K562 (cell line): ENCODE measurements around the gene TNFSF13. TPM values are rescaled to one million over a fixed set of nuclear protein-coding genes. Genes with fewer than 3 reads are reported as not detected.

Experiments
- ARID1B ChIP-seq: fragments of 450-650 bp; IDR thresholded peaks from 2 replicates; pipeline ENCODE4 v1.6.1; 2016; ENCODE audit warnings: antibody characterized with exemption, mild to moderate bottlenecking, inconsistent platforms
- BRF2 ChIP-seq: IDR thresholded peaks from 3 replicates; pipeline ENCODE4 v1.6.1; 2011; ENCODE audit warnings: borderline replicate concordance, mild to moderate bottlenecking; ENCODE audit not compliant: insufficient read length, insufficient read depth
- FOXM1 ChIP-seq, 2 experiments: fragments of 450-650 bp in 1 of 2; sonication (generic) in 1 of 2; formaldehyde crosslinking in 1 of 2; IDR thresholded peaks; 2 replicates each; pipeline versions ENCODE4 v1.6.1 to v1.9.0; 2017 to 2022; ENCODE audit warnings: low read depth in 2 of 2, mild to moderate bottlenecking in 2 of 2, missing genetic modification reagents in 1 of 2, moderate library complexity in 1 of 2
- HDAC3 ChIP-seq: fragments of 450-650 bp; IDR thresholded peaks from 2 replicates; pipeline ENCODE4 v1.6.1; 2018; ENCODE audit warnings: borderline replicate concordance, mild to moderate bottlenecking, moderate library complexity; ENCODE audit not compliant: partially characterized antibody
- MTA2 ChIP-seq: fragments of 450-650 bp; IDR thresholded peaks from 2 replicates; pipeline ENCODE4 v1.6.1; 2016; ENCODE audit warnings: low read depth
- NCOA4 ChIP-seq: fragments of 450-650 bp; IDR thresholded peaks from 2 replicates; pipeline ENCODE4 v1.6.1; 2018; ENCODE audit warnings: mild to moderate bottlenecking; ENCODE audit not compliant: partially characterized antibody
- PTTG1 ChIP-seq: fragments of 450-650 bp; IDR thresholded peaks from 2 replicates; pipeline ENCODE4 v1.6.1; 2016; ENCODE audit warnings: low read depth, mild to moderate bottlenecking, missing genetic modification characterization, missing compliant biosample characterization
- SMAD4 ChIP-seq: fragments of 250-450 bp; sonication (Bioruptor Pico); conservative IDR thresholded peaks from 2 replicates; pipeline ENCODE4 v1.8.0; 2021; ENCODE audit warnings: inconsistent platforms, mild to moderate bottlenecking, moderate library complexity
- SMC3 ChIP-seq: conservative IDR thresholded peaks from 2 replicates; pipeline ENCODE4 v1.6.1; 2011; ENCODE audit warnings: low read depth, low read length, improper control_type of control experiment; ENCODE audit not compliant: insufficient read depth
- SRF ChIP-seq, 2 experiments: fragments of 250-450, 450-650 bp in 1 of 2; sonication (Bioruptor Pico) in 1 of 2; sonication (generic) in 1 of 2; formaldehyde crosslinking; IDR thresholded peaks; 2 replicates each; pipeline versions ENCODE4 v1.5.0 to v1.5.1; 2020 to 2022; ENCODE audit warnings: mild to moderate bottlenecking in 1 of 2, missing genetic modification reagents in 1 of 2
- ZNF121 ChIP-seq: sonication (generic); formaldehyde crosslinking; conservative IDR thresholded peaks from 2 replicates; pipeline ENCODE4 v1.8.0; 2022; ENCODE audit warnings: missing genetic modification reagents
- polyA plus RNA-seq, 8 experiments: library from polyadenylated mRNA; depleted of rRNA in 4 of 8; stranded (reverse) in 5 of 8; unstranded in 3 of 8; fragments of >200 nt; fragmentation: Nextera tagmentation in 2 of 8; fragmentation: Illumina TruSeq in 1 of 8; extraction: Ambion mirVana in 2 of 8; extraction: Trizol in 1 of 8; gene quantifications; 2 replicates each; pipeline versions ENCODE4 v1.2.1 to v1.2.3, GENCODE V29; 2011 to 2014; ENCODE audit warnings: inconsistent platforms in 1 of 8, missing spikeins in 1 of 8
- total RNA-seq, 7 experiments: library from RNA; depleted of rRNA in 6 of 7; stranded (reverse); fragments of >200 nt in 6 of 7; fragmentation: Illumina TruSeq in 2 of 7; extraction: Trizol in 2 of 7; gene quantifications; 2 replicates each; pipeline versions ENCODE4 v1.2.1 to v1.2.3, GENCODE V29; 2011 to 2021; ENCODE audit warnings: low replicate concordance in 1 of 7
- TF ChIP-seq, protein P1 (sequence below), 2 experiments: fragments of 450-650 bp in 1 of 2; sonication (generic) in 1 of 2; formaldehyde crosslinking; conservative IDR thresholded peaks; 2 replicates each; pipeline versions ENCODE4 v1.4.0 to v1.8.1; 2020 to 2022; ENCODE audit warnings: mild to moderate bottlenecking in 1 of 2, missing genetic modification reagents in 1 of 2
- TF ChIP-seq, protein P2 (sequence below): fragments of 250-450 bp; sonication (Bioruptor Pico); IDR thresholded peaks from 2 replicates; pipeline ENCODE4 v1.5.0; 2021
- TF ChIP-seq, protein P3 (sequence below): sonication (generic); formaldehyde crosslinking; IDR thresholded peaks from 2 replicates; pipeline ENCODE4 v1.8.1; 2022; ENCODE audit warnings: missing genetic modification reagents
- TF ChIP-seq, protein P4 (sequence below), 2 experiments: fragments of 150-350 bp in 1 of 2; IDR thresholded peaks; 2 replicates each; pipeline ENCODE4 v1.6.1; 2012 to 2016; ENCODE audit warnings: low read depth in 2 of 2, low read length in 2 of 2, mild to moderate bottlenecking in 1 of 2, moderate library complexity in 1 of 2
- TF ChIP-seq, protein P5 (sequence below): fragments of 450-650 bp; IDR thresholded peaks from 2 replicates; pipeline ENCODE4 v1.6.1; 2016; ENCODE audit warnings: missing biosample characterization, missing genetic modification characterization

The TNFSF13 gene
- total and polyA plus RNA-seq, 9 of the 15 experiments (the other 6 are each of a cell fraction or from before 2014, with no cell fraction given) = 0.04 to 0.51 (median 0.19) TPM; not detected in 1

DNA sequence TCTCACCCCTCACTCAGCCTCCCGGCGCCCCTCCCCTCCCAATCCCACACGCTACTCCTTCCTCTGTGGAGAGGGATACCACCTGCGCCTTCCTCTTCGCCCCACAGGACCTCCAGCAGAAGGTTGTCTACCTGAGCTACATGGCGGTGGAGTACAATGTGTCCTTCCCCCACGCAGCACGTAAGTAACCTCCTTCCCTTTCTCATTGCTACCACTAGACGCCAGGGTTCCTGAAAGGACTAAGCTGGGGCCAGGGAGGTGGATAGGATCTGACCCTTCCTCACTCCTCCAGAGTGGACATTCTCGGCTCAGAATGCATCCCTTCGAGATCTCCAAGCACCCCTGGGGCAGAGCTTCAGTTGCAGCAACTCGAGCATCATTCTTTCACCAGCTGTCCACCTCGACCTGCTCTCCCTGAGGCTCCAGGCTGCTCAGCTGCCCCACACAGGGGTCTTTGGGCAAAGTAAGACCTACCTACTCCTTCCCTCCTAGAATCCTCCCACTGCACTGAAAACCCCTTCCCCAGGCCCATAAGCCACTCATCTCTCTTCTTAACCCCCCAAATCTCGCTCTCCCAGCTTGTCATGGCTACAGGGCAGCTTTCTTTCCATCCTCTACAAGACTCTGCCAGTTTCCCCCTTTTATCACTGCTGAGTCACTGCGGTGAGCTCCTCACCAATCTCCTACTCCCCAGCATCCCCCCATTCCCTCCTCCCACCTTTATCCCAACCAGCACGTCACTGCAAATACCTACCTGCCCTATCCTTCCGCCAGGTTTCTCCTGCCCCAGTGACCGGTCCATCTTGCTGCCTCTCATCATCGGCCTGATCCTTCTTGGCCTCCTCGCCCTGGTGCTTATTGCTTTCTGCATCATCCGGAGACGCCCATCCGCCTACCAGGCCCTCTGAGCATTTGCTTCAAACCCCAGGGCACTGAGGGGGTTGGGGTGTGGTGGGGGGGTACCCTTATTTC lies 22.3 kb downstream of the TNFSF13 start (continued):
- TF ChIP-seq BRF2 = no peak
- TF ChIP-seq PTTG1 (tag) = no peak
- TF ChIP-seq FOXM1 (IDR thresholded peaks at IDR 0.05; ENCODE audit: low read depth) = no peak
- TF ChIP-seq FOXM1 (CRISPR knock-in tag; IDR thresholded peaks at IDR 0.05; ENCODE audit: low read depth) = no peak
- TF ChIP-seq MTA2 = no peak
- TF ChIP-seq, protein P1, sequence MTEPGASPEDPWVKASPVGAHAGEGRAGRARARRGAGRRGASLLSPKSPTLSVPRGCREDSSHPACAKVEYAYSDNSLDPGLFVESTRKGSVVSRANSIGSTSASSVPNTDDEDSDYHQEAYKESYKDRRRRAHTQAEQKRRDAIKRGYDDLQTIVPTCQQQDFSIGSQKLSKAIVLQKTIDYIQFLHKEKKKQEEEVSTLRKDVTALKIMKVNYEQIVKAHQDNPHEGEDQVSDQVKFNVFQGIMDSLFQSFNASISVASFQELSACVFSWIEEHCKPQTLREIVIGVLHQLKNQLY (CRISPR knock-in tag; conservative IDR thresholded peaks at IDR 0.05) = no peak
- TF ChIP-seq, protein P2, sequence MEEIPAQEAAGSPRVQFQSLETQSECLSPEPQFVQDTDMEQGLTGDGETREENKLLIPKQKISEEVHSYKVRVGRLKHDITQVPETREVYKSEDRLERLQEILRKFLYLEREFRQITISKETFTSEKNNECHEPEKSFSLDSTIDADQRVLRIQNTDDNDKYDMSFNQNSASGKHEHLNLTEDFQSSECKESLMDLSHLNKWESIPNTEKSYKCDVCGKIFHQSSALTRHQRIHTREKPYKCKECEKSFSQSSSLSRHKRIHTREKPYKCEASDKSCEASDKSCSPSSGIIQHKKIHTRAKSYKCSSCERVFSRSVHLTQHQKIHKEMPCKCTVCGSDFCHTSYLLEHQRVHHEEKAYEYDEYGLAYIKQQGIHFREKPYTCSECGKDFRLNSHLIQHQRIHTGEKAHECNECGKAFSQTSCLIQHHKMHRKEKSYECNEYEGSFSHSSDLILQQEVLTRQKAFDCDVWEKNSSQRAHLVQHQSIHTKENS (CRISPR knock-in tag) = no peak
- TF ChIP-seq, protein P3, sequence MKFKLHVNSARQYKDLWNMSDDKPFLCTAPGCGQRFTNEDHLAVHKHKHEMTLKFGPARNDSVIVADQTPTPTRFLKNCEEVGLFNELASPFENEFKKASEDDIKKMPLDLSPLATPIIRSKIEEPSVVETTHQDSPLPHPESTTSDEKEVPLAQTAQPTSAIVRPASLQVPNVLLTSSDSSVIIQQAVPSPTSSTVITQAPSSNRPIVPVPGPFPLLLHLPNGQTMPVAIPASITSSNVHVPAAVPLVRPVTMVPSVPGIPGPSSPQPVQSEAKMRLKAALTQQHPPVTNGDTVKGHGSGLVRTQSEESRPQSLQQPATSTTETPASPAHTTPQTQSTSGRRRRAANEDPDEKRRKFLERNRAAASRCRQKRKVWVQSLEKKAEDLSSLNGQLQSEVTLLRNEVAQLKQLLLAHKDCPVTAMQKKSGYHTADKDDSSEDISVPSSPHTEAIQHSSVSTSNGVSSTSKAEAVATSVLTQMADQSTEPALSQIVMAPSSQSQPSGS (CRISPR knock-in tag) = no peak
- TF ChIP-seq, protein P4, sequence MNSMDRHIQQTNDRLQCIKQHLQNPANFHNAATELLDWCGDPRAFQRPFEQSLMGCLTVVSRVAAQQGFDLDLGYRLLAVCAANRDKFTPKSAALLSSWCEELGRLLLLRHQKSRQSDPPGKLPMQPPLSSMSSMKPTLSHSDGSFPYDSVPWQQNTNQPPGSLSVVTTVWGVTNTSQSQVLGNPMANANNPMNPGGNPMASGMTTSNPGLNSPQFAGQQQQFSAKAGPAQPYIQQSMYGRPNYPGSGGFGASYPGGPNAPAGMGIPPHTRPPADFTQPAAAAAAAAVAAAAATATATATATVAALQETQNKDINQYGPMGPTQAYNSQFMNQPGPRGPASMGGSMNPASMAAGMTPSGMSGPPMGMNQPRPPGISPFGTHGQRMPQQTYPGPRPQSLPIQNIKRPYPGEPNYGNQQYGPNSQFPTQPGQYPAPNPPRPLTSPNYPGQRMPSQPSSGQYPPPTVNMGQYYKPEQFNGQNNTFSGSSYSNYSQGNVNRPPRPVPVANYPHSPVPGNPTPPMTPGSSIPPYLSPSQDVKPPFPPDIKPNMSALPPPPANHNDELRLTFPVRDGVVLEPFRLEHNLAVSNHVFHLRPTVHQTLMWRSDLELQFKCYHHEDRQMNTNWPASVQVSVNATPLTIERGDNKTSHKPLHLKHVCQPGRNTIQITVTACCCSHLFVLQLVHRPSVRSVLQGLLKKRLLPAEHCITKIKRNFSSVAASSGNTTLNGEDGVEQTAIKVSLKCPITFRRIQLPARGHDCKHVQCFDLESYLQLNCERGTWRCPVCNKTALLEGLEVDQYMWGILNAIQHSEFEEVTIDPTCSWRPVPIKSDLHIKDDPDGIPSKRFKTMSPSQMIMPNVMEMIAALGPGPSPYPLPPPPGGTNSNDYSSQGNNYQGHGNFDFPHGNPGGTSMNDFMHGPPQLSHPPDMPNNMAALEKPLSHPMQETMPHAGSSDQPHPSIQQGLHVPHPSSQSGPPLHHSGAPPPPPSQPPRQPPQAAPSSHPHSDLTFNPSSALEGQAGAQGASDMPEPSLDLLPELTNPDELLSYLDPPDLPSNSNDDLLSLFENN (IDR thresholded peaks at IDR 0.05; ENCODE audit: low read depth in 2 of 2, low read length in 2 of 2) = no peak
- no peak for TF ChIP-seq NCOA4
- peak; percentile 78 for TF ChIP-seq ARID1B
- no peak for TF ChIP-seq ZNF121 (CRISPR knock-in tag)
- no peak for TF ChIP-seq HDAC3
- no peak for TF ChIP-seq SMAD4 (CRISPR knock-in tag)
- no peak for TF ChIP-seq SRF (CRISPR knock-in tag; IDR thresholded peaks at IDR 0.05)
- TF ChIP-seq SMC3 = no peak
- TF ChIP-seq, protein P5, sequence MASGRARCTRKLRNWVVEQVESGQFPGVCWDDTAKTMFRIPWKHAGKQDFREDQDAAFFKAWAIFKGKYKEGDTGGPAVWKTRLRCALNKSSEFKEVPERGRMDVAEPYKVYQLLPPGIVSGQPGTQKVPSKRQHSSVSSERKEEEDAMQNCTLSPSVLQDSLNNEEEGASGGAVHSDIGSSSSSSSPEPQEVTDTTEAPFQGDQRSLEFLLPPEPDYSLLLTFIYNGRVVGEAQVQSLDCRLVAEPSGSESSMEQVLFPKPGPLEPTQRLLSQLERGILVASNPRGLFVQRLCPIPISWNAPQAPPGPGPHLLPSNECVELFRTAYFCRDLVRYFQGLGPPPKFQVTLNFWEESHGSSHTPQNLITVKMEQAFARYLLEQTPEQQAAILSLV (tag) = no peak
